Measurements from ENCODE around the gene WIZ.
A peak's percentile ranks its signal among the peaks of the same experiment; 100 is the strongest.

The WIZ gene

GRCh38 chr19:15444505-15445226, 5.1 kb downstream of the WIZ start:
- no peak for DNase-seq (ENCODE audit: low read depth in 3 of 3)

DNA sequence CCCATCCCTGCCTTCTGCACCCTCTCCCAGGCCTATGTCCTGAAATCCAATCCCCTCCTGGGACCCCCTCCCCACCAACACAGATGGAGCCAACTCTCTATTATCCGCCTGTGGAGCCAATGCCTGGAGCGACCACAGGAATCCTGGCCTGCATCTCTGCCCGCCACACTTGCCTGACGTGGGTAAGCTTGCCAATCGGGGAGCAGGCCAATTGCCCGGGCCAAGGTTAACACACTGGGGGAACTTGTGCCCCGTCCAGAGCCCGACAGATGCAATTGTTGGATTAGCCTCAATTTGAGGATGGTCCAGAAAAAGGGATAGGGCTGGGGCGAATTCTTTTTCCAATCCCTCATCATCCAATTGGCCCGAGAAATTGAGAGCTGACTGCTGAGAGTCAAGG, 5.9 kb downstream of the WIZ start:
- DNase-seq (ENCODE audit: low read depth in 3 of 3): no peak

GRCh38 chr19:15443325-15443724, 6.4 kb downstream of the WIZ start:
- no peak for DNase-seq (ENCODE audit: low read depth in 3 of 3)

DNA sequence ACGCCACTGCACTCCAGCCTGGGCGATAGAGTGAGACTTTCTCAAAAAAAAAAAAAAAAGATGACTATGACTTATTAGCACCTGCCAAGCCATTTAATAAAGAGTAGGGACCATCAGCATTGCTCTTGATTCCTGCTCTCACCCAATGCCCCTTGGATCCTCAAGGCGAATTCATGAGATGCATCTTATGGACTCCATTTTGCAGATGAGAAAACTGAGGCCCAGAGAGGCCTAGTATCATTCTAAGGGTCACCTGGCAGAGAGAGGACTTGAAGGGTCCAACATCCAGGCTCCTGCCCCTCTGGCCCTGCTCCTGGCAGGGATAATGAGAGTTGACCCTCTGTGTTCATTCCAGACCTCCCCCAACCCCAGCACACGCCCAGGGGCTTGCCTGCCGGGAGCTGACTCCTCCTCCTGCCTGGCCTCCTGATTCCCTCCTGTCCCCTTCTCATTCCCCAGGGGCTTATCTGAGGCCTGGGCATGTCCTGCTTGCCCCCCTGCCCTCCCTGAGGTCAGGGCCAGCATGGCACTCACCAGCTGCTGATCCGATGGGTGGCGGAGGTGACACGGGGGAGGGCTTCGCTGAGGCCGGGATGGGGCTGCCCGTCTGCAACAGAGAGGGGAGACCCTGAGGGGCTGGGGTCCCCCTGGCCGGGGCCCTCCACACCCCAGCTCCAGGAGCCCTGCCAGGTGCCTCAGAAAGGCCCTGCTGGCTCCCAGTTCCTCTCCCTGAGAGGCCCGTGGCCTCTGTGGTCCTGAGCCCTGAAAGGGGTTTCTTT, 7.4 kb downstream of the WIZ start:
- no peak for DNase-seq (ENCODE audit: low read depth in 3 of 3)

DNA sequence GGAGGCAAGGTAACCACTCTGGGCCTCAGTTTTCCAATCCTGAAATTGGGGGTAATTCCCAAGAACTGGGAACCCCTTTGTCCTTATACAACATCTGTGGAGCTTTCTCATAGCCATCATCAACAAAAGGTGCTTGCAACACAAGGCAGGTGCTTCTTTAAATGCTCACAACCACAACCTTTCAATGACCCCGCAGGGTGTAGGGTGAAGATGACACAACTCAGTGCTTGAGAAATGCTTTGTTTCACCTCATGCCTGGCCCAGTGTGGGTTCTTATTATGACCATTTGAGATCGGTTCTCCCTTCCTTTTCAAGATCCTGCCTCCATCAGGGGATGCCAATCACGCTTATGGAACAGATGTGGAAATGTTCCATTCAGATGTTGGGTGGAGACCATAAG, 8.4 kb downstream of the WIZ start:
- no peak for DNase-seq (ENCODE audit: low read depth in 3 of 3)

DNA sequence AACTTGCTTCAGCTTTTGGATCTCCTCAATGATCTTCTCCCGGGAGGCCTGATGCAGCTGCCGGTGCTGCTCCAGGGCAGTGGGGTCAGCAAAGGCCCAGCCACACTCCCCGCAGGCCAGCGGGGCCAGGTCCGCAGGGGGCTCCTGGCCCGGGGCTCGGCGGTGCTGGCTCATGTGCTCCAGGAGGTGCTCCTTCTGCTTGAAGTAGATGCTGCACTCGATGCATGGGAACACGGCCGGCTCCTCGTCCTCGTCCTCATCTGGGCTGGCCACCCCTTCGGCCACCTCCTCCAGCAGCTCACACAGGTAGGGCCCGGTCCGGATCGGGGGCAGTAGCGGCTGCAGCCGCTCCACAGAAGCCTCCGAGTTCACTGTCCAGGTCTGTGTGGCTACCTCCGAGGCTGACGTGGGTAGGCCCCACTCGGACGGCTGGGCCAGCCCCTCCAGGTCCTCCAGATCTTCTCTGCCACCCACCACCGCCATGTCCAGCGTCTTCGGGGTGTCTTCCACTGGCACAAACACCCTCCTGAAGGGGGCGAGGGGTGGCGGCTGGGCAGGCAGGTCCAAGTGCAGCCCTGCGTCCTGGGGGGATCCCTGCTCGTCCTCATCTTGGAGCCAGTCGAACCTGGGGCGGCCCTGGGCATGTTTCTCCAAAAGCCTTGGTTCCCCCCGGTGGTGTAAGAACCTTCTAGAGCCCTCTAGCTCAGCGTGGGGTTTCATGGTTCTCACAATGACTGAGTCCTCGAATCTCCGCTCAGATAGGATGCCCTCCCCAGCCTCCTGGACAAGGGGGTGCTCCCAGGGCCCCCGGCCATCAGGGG, 9.7 kb downstream of the WIZ start:
- DNase-seq (ENCODE audit: low read depth in 3 of 3): no peak

GRCh38 chr19:15439078-15439799, 10.5 kb downstream of the WIZ start:
- DNase-seq (ENCODE audit: low read depth in 3 of 3): no peak

DNA sequence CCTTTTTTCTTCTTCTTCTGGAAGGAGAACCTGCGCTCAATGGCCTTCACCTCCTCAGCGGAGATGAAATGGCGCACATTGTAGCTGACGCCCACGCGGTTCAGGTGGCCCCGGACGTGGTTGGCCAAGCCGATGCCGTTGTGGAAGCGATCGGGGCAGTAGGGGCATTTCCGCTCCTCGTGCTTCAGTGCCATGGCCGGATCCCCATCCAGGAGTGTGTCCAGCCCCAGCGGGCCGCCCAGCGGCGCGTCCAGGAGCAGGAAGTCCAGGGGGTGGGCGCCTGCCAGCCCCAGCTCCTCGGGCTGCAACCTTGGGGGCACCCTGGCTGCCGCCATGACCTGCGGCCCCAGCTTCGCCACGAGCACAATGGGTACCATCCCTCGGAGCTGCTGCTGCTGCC, 11.2 kb downstream of the WIZ start:
- no peak for DNase-seq (ENCODE audit: low read depth in 3 of 3)

DNA sequence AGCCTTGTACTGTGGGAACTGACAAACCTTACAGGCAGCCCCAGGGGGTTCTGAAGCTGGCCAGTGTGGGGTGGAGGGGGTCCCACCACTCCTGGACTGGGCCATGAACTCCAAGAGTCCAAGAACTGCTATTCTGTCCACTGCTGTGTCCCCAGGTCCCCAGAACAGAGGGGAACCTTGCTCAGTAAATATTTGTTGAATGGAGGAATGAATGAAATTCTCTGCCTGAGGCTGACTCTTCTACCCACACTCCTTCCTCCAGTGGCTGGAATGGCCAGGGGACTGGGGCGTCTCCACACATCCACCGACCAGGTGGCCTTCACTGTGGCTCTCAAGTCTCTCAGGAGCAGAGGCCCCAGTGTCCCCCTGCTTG, 11.6 kb downstream of the WIZ start:
- no peak for DNase-seq (ENCODE audit: low read depth in 3 of 3)

- DNase-seq (ENCODE audit: low read depth in 3 of 3): no peak
Observed at GRCh38 chr19:15437355-15438123, 12.2 kb downstream of the WIZ start.

DNA sequence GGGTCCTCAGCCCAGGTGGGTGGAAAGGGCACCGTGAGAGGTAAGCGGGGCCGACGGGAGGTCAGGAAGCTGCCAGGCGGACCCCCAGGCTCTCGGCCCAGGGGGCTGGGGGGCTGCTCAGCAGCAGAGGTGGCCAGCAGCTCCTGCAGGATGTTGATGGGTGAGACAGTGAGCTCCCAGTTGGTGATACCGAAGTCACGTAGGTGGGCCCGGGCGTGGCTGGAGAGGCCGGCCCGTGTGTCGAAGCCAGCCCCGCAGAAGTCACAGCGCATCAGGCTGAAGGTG, 13.0 kb downstream of the WIZ start:
- DNase-seq (ENCODE audit: low read depth in 3 of 3): no peak

- no peak for DNase-seq (ENCODE audit: low read depth in 3 of 3)
Observed at GRCh38 chr19:15436012-15436825, 13.5 kb downstream of the WIZ start.

- no peak for DNase-seq (ENCODE audit: low read depth in 3 of 3)
Observed at GRCh38 chr19:15433519-15434069, 16.2 kb downstream of the WIZ start.

DNA sequence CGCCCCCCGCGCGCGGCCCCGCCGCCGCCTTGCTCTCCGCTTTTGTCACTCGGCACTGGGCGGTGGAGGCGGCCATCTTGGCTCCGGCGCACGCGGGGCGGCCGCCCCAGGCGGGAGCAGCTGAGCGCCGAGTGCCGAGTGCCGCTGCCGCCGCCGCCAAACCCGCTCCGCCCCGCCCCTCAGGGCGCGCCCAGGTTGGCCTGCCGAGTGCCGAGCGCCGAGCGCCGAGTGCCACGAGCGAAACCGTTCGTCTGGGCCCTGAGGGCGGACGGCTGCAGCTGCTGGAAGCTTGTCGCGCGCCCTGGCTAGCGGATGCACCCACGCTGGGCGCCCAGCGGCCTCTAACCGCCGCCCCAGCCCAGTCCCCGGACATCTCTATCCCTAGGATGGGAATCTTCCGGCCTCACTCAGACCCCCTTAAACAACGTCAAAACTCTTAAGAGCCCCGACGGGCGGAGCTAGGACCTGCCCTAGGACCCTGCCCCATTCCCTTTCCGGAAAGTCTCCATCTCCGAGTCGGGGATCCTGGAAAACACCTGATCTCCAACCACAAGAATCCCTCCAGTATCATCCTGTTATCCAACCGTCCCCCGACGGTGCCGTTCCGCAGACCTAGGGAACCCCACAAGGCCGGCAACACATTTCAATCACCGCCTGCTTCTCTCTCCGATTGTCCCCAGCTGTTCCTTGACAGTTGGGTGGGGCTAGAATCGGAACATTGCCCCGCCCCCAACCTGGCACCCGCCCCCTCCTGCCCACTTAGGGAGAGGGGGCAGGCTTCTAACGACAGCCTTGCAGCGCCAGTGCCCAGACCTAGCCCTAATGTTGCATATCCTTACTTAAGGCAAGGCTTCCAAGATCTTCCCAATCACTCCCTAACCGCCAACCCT, 16.9 kb downstream of the WIZ start:
- DNase-seq (ENCODE audit: low read depth in 3 of 3): peak; percentile 85 to 89 (median 87)

DNA sequence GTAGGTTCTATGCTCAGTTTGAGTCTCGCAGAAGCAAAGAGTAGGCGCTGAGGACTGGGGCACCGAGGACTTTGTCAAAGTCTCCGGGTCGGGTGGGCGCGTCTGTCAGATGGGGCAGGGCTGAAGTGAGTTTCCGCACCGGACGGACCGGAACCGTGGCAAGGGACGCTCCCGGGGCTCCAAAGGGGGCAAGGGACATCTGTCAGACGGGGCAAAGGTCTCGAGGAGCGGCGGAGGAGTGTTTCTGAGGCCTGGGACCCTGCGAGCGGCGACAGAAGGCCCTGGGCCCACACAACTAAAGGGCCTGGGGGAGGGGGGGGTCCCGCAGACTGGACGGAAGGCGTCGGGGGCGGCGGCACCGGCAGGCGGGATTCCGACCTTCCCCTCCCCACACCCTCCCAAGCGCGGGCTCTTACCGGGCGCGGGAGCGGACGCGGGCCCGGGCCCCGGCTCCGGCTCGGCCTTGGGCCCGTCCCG, 17.7 kb downstream of the WIZ start:
- DNase-seq (ENCODE audit: low read depth in 3 of 3): no peak

DNA sequence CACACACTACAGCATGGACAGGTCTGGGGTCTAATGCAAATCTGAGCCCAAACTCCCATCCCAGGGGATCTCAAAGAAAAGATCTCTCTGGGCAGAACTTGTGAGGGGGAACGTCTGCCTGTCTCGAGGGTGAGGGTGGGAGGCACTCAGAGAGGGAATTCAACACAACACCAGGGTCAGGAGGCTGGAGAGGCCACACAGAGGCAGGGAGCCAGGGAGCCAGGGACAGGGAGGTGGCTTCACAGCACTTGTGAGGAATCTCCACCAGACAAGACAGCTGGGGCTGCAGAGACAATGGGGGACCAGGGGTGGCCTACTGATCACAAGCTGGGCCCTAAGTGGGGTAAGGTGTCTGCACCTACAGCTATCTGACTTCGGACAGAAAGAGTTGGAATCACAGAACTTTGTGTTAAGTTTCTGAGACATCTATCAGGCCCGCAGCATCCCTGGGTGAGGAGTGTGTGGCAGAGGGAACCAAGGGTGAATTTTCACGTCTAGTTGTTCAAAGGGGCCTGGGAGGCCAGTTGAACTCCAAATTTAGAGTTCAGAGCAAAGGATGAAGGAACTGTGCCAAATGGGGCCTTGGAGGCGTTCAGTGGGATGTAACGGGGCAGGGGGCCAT, 18.2 kb downstream of the WIZ start:
- DNase-seq (ENCODE audit: low read depth in 3 of 3): no peak

DNA sequence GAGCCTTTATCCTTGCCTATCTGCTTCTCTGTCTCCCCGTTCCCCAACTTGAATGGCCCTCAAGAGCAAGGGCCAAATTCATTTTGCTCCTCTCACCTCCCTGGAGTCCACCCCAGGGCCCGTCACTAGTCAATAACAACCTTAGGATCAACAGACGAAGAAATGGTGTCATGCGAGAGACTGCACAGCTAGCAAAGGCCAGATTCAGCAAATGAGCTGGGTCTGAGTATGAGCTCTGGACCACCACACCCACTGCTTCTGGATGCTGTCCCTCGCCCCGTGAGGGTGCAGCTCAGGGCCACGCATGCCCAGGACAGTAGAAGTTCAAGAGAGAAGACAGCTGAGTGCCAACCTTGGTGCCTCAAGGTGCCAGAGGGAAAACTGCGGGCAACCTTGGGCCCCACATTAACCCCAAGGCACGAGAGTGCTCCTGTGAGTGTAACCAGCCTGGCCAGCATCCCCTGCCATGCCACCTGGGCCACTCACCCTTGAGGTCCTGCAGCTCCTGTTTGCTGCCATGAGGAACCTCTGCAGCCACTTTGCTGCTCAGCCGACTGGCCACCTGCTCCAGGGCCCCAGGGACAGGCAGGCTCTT, 19.1 kb downstream of the WIZ start:
- no peak for DNase-seq (ENCODE audit: low read depth in 3 of 3)

- no peak for DNase-seq (ENCODE audit: low read depth in 3 of 3)
Observed at GRCh38 chr19:15429825-15430467, 19.8 kb downstream of the WIZ start.
